NT2/D1 (cell line): ENCODE results near the gene CHTOP.

Experiments
- DNase-seq: peaks from one replicate; pipeline ENCODE4 v3.0.0-alpha.2; 2011; ENCODE audit warnings: low read depth, low spot score
- H3K27me3 ChIP-seq: 2 replicates; pipeline ENCODE4 v1.6.0; 2011; ENCODE audit warnings: mild to moderate bottlenecking; ENCODE audit not compliant: insufficient read length, insufficient read depth
- H3K36me3 ChIP-seq: 2 replicates; pipeline ENCODE4 v1.6.1; 2011; ENCODE audit warnings: mild to moderate bottlenecking, low read length, mixed read lengths; ENCODE audit not compliant: insufficient read depth, insufficient read length
- H3K4me1 ChIP-seq: 2 replicates; pipeline ENCODE4 v1.5.1; 2011; ENCODE audit not compliant: insufficient read depth, insufficient read length
- H3K4me3 ChIP-seq: 2 replicates; pipeline ENCODE4 v1.5.1; 2011; ENCODE audit warnings: low read depth; ENCODE audit not compliant: insufficient read length
- H3K9ac ChIP-seq: 2 replicates; pipeline ENCODE4 v1.6.0; 2011; ENCODE audit warnings: low read depth; ENCODE audit not compliant: insufficient read length
- H3K9me3 ChIP-seq: 2 replicates; pipeline ENCODE4 v1.5.1; 2011; ENCODE audit warnings: mild to moderate bottlenecking, low read length; ENCODE audit not compliant: insufficient read depth
- SUZ12 ChIP-seq: IDR thresholded peaks from 2 replicates; pipeline ENCODE4 v1.6.1; 2011; ENCODE audit not compliant: insufficient read length, insufficient read depth; ENCODE audit errors: extremely low read depth
- YY1 ChIP-seq: IDR thresholded peaks from 2 replicates; pipeline ENCODE4 v1.6.1; 2011; ENCODE audit not compliant: insufficient read length, insufficient read depth
- ZNF274 ChIP-seq: IDR thresholded peaks from 2 replicates; pipeline ENCODE4 v1.6.1; 2011; ENCODE audit warnings: mild to moderate bottlenecking, low read depth, low read length

Gene CHTOP

DNA sequence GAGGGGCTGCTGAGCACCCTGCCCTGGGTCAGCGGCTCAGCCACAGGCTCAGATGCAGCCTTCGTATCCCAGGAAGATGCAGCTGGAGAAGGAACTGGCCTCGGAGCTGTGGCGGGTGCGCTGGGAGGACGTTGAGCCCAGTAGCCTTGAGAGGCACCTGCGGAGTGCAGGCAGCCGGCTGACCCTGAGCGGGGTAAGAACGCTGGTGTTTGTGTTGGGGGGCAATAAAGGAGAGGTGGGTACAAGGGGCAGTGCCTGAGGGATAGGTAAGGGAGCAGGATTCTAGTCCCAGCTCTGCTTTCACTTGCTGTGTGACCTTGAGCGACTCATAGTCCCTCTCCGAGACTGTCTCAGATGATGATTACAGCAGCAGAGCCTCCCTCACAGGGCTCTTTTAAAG, 51.0 kb downstream of the CHTOP start:
- peaks cover 27% of the 10 kb centered on the region for H3K4me1 ChIP-seq
- peak overlapping the region; percentile 37 for H3K9ac ChIP-seq
- TF ChIP-seq ZNF274, result no peak
- no peak for TF ChIP-seq SUZ12
- no peak for TF ChIP-seq YY1
- DNase-seq, result no peak
- peaks cover 20% of the 10 kb centered on the region for H3K27me3 ChIP-seq
- peaks cover 3% of the 10 kb centered on the region for H3K36me3 ChIP-seq
- no peak overlapping the region for H3K4me3 ChIP-seq
- H3K9me3 ChIP-seq, result no peaks in the 10 kb centered on the region

DNA sequence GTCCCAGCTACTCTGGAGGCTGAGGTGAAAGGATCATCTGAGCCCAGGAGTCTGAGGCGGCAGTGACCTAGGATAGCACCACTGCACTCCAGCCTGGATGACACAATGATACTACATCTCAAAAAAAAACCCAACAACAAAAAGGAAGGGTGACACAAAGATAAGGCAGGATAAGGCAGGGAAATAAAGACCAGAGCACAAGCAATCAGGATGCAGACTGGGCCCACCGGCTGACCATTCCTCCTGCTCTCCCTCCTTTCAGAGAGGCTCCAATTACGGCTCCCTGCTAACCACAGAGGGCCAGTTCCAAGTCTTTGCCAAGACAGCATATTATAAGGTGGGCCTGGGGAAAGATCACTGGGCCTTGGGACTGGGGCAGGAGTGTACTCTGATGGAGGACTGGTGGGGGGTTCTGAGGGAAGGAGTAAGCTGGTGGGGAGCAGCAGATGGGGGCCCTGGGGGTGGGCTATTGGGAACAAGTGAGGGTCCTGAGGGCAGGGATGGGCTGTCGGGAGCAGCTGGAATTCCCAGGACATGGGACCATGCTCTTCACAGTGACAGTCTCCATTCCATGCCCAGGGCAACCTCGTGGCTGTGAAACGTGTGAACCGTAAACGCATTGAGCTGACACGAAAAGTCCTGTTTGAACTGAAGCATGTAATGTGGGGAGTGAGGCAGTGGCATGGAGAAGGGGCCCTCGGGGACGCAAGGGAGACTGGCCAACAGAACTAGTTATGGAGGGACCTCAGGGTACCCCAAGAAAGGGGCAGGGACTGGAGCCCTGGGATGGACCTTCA, 51.9 kb downstream of the CHTOP start:
- Histone ChIP-seq H3K9me3 (no peaks in the 10 kb centered on the region), H3K36me3 (peaks cover 3% of the 10 kb centered on the region), H3K9ac (no peak overlapping the region), H3K27me3 (peaks cover 12% of the 10 kb centered on the region), H3K4me1 (peaks cover 23% of the 10 kb centered on the region), H3K4me3 (no peak overlapping the region)
- TF ChIP-seq SUZ12 (no peak), YY1 (no peak), ZNF274 (no peak)
- DNase-seq, result no peak

DNA sequence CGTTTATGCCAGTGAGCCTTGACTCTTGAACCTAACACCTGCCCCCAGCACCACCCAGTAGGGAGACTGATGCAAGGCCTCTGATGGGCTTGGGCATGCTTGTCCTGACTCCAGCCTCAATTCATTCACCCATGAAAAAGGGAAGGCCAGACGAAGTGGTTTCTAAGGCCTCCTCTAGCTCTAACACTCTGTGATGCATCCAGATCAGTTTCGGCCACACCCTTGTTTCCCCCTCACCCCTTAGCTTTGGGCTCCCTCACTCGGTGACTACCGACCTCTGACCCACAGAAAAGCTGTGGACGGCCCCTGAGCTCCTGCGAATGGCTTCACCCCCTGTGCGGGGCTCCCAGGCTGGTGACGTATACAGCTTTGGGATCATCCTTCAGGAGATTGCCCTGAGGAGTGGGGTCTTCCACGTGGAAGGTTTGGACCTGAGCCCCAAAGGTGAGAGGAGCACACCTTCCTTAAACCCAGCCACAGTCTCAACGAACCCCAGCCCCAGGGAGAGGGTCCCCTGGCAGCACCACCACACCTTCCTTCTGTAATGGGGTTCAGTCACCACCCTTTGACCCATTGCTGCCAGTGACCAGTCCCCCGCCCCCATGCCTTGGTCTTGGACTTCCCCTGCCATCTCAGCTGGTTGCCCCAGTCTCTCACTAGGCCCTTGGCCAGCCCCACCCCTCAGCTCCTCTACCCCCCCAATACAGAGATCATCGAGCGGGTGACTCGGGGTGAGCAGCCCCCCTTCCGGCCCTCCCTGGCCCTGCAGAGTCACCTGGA, 53.7 kb downstream of the CHTOP start:
- H3K4me1 ChIP-seq, result peaks cover 19% of the 10 kb centered on the region
- H3K27me3 ChIP-seq, result no peaks in the 10 kb centered on the region
- H3K4me3 ChIP-seq, result no peak overlapping the region
- no peak for DNase-seq
- peaks cover 3% of the 10 kb centered on the region for H3K36me3 ChIP-seq
- TF ChIP-seq ZNF274 (no peak), YY1 (no peak), SUZ12 (no peak)
- H3K9ac ChIP-seq, result no peak overlapping the region
- no peaks in the 10 kb centered on the region for H3K9me3 ChIP-seq

DNA sequence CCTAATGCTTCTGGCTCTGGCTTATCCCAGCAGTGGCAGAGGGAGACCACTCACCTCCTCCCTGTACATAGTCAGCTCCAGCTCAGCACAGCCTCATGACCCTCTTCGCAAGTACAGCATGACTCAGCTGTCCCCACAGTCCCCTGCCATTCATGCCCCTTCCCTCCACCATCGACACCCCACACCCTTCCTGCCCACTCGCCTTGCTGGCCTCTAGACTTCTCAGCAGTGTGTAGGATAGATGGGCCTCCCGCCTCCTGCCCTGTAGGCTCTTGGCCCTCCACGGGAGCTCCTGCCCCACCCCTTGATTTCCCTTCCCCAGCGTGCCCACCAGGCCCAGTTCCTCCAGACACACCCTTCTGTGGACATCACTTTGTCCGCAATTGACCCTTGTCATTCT, 54.4 kb downstream of the CHTOP start:
- Histone ChIP-seq H3K36me3 (peaks cover 3% of the 10 kb centered on the region), H3K4me3 (no peak overlapping the region), H3K4me1 (peaks cover 19% of the 10 kb centered on the region), H3K9me3 (no peaks in the 10 kb centered on the region), H3K27me3 (no peaks in the 10 kb centered on the region), H3K9ac (no peak overlapping the region)
- no peak for DNase-seq
- TF ChIP-seq SUZ12, result no peak
- no peak for TF ChIP-seq YY1
- TF ChIP-seq ZNF274, result no peak

DNA sequence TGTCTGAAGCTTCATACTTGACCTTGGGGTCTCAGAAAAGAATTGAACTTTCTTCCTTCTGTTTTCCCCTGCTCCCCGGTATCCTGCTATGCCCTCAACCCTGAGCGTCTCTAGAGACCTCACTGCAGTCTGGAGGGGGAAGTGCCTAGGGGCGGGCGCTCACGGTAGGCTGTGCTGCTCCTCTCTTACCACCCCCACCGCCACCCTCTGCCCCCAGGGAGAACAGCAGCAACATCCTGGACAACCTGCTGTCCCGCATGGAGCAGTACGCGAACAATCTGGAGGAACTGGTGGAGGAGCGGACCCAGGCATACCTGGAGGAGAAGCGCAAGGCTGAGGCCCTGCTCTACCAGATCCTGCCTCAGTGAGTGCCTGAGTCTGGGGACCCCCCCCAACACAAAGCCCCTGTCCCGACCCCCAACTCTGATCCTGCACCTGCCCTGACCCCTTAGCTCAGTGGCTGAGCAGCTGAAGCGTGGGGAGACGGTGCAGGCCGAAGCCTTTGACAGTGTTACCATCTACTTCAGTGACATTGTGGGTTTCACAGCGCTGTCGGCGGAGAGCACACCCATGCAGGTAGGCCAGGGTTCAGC, 55.0 kb downstream of the CHTOP start:
- H3K27me3 ChIP-seq, result no peaks in the 10 kb centered on the region
- TF ChIP-seq ZNF274 (no peak), SUZ12 (no peak), YY1 (no peak)
- no peak for DNase-seq

DNA sequence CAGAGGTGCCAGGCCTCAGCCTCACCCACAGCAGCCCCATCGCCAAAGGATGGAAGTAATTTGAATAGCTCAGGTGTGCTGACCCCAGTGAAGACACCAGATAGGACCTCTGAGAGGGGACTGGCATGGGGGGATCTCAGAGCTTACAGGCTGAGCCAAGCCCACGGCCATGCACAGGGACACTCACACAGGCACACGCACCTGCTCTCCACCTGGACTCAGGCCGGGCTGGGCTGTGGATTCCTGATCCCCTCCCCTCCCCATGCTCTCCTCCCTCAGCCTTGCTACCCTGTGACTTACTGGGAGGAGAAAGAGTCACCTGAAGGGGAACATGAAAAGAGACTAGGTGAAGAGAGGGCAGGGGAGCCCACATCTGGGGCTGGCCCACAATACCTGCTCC, 59.6 kb downstream of the CHTOP start:
- no peak overlapping the region for H3K9ac ChIP-seq
- H3K27me3 ChIP-seq, result no peaks in the 10 kb centered on the region
- DNase-seq, result no peak
- H3K36me3 ChIP-seq, result no peaks in the 10 kb centered on the region
- no peak overlapping the region for H3K4me3 ChIP-seq
- peaks cover 18% of the 10 kb centered on the region for H3K4me1 ChIP-seq
- TF ChIP-seq YY1 (no peak), ZNF274 (no peak), SUZ12 (no peak)
- no peaks in the 10 kb centered on the region for H3K9me3 ChIP-seq

More for the DNA sequence above, 55.0 kb downstream of the CHTOP start:
- Histone ChIP-seq H3K4me1 (peaks cover 16% of the 10 kb centered on the region), H3K36me3 (peaks cover 3% of the 10 kb centered on the region), H3K4me3 (no peak overlapping the region), H3K9ac (no peak overlapping the region), H3K9me3 (no peaks in the 10 kb centered on the region)
